ENCODE measurements around the gene CLSTN2.

DNA sequence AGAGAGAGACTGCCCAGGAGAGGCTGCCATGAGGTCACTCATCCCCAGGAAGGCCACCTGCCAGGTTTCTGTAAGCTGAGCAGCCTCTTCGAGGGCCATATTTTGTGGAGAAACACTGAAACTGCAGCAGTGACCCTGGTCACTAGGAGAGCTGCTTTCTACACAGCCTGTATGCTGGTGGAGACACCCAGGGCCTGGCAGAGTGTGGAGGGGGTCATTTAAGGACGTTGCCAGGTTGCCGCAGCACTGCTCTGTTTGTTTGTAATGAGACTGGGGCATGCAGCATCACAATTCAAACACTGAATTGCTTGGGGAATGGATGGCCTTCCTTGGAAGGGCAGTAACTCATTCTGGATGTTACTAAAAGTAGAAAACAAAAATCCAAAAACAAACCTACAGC is 638.0 kb downstream of the CLSTN2 start:
- TF ChIP-seq RXRA (IDR thresholded peaks at IDR 0.05; ENCODE audit: insufficient read depth, low read depth, low read length) (no peak), EGR1 (IDR thresholded peaks at IDR 0.05; ENCODE audit: borderline replicate concordance, low read depth, low read length) (no peak), EZH2 (IDR thresholded peaks at IDR 0.05; ENCODE audit: low read depth, low read length, severe bottlenecking) (no peak), KDM1A (IDR thresholded peaks at IDR 0.05; ENCODE audit: borderline replicate concordance, low read length) (no peak), POLR2A (IDR thresholded peaks at IDR 0.05; ENCODE audit: control extremely low read depth in 1 of 2, low read depth in 2 of 2, low read length in 2 of 2) (no peak), NANOG (IDR thresholded peaks at IDR 0.05; ENCODE audit: insufficient read depth, low read depth, low read length, poor library complexity, severe bottlenecking) (no peak), CHD1 (IDR thresholded peaks at IDR 0.05; ENCODE audit: low read depth, low read length) (no peak)
- TF ChIP-seq, protein P1, sequence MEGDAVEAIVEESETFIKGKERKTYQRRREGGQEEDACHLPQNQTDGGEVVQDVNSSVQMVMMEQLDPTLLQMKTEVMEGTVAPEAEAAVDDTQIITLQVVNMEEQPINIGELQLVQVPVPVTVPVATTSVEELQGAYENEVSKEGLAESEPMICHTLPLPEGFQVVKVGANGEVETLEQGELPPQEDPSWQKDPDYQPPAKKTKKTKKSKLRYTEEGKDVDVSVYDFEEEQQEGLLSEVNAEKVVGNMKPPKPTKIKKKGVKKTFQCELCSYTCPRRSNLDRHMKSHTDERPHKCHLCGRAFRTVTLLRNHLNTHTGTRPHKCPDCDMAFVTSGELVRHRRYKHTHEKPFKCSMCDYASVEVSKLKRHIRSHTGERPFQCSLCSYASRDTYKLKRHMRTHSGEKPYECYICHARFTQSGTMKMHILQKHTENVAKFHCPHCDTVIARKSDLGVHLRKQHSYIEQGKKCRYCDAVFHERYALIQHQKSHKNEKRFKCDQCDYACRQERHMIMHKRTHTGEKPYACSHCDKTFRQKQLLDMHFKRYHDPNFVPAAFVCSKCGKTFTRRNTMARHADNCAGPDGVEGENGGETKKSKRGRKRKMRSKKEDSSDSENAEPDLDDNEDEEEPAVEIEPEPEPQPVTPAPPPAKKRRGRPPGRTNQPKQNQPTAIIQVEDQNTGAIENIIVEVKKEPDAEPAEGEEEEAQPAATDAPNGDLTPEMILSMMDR (IDR thresholded peaks at IDR 0.05; ENCODE audit: control extremely low read depth in 1 of 3, insufficient read depth in 1 of 3, low read depth in 1 of 3, low read length in 3 of 3) = no peak

Measured in H1 (cell line).